MCF 10A (cell line): Measurements from ENCODE around the gene TPSD1. TPM values are rescaled to one million over a fixed set of nuclear protein-coding genes. Genes with fewer than 3 reads are reported as not detected.

Source experiments
- BruUV-seq: library from RNA; stranded (reverse); fragments of 400-500 nt; replicated peaks from 2 replicates; lab custom pipeline; 2021; lab: Mats Ljungman, UMichigan
- CTCF ChIA-PET: fragments of 300-600 bp; sonication (Branson Sonifier 250); formaldehyde crosslinking; extraction: SDS; loops from one replicate; lab custom pipeline; 2021; ENCODE audit warnings: antibody characterized with exemption, inconsistent platforms; lab: Yijun Ruan, JAX
- POLR2A ChIA-PET: fragments of 300-600, 350-650 bp; sonication (Branson Sonifier 250); formaldehyde crosslinking; extraction: SDS; loops from one replicate; lab custom pipeline; 2020; ENCODE audit warnings: antibody characterized with exemption, inconsistent platforms; lab: Yijun Ruan, JAX
- DNase-seq: peaks from one replicate; pipeline ENCODE4 v3.0.0-alpha.2; 2018; ENCODE audit not compliant: unreplicated experiment
- H3K27ac Mint-ChIP-seq: one replicate; pipeline ENCODE4 v1.8.0; 2022; ENCODE audit warnings: mild to moderate bottlenecking, low read depth, mixed read lengths; ENCODE audit not compliant: unreplicated experiment
- H3K27me3 Mint-ChIP-seq: one replicate; pipeline ENCODE4 v1.8.0; 2022; ENCODE audit warnings: mixed read lengths; ENCODE audit not compliant: insufficient read depth, unreplicated experiment
- H3K36me3 Mint-ChIP-seq: one replicate; pipeline ENCODE4 v1.8.0; 2022; ENCODE audit warnings: mild to moderate bottlenecking, moderate library complexity, mixed read lengths; ENCODE audit not compliant: insufficient read depth, unreplicated experiment
- H3K4me1 Mint-ChIP-seq: one replicate; pipeline ENCODE4 v1.8.0; 2022; ENCODE audit warnings: mixed read lengths; ENCODE audit not compliant: insufficient read depth, unreplicated experiment
- H3K4me3 Mint-ChIP-seq: one replicate; pipeline ENCODE4 v1.8.0; 2022; ENCODE audit warnings: mild to moderate bottlenecking, moderate library complexity, mixed read lengths; ENCODE audit not compliant: unreplicated experiment
- H3K9me3 Mint-ChIP-seq: one replicate; pipeline ENCODE4 v1.8.0; 2022; ENCODE audit warnings: mixed read lengths; ENCODE audit not compliant: unreplicated experiment
- CTCF ChIP-seq: fragments of 200-600 bp; IDR thresholded peaks from one replicate; pipeline ENCODE4 v1.8.0; 2022; ENCODE audit warnings: antibody characterized with exemption, mild to moderate bottlenecking; ENCODE audit not compliant: unreplicated experiment
- intact Hi-C: fragments of 100-400 bp; cut with micrococcal nuclease; formaldehyde crosslinking; loops from 2 replicates; pipeline ENCODE4 v1.14.1; 2022
- total RNA-seq: library from RNA; stranded (reverse); gene quantifications from 2 replicates; pipeline ENCODE4 v1.2.3, GENCODE V29; 2022

The TPSD1 gene
- total RNA-seq, 1 experiment from 2014 or later, result not detected

GRCh38 chr16:1286513-1287094 is 30.7 kb downstream of the TPSD1 start:
- intact Hi-C loops, result no loop called here
- Mint-ChIP-seq H3K27me3 (no peaks in the 10 kb centered on the region), H3K4me1 (no peaks in the 10 kb centered on the region), H3K36me3 (no peaks in the 10 kb centered on the region), H3K9me3 (no peaks in the 10 kb centered on the region), H3K27ac (no peak overlapping the region), H3K4me3 (no peak overlapping the region)
- DNase-seq, result no peak
- ChIA-PET CTCF (no interaction called here), POLR2A (no interaction called here)
- no TSS peak for BruUV-seq
- TF ChIP-seq CTCF, result no peak

- BruUV-seq, result no TSS peak
- intact Hi-C loops, result no loop called here
- no peak overlapping the region for H3K27ac Mint-ChIP-seq
- H3K4me1 Mint-ChIP-seq, result no peaks in the 10 kb centered on the region
- no peaks in the 10 kb centered on the region for H3K27me3 Mint-ChIP-seq
- no peaks in the 10 kb centered on the region for H3K9me3 Mint-ChIP-seq
- no peak overlapping the region for H3K4me3 Mint-ChIP-seq
- DNase-seq, result no peak
- ChIA-PET CTCF (no interaction called here), POLR2A (no interaction called here)
- TF ChIP-seq CTCF, result no peak
- no peaks in the 10 kb centered on the region for H3K36me3 Mint-ChIP-seq
Measured at GRCh38 chr16:1287982-1288670, 32.3 kb downstream of the TPSD1 start.

GRCh38 chr16:1288813-1289476 is 33.1 kb downstream of the TPSD1 start:
- intact Hi-C loops, result no loop called here
- POLR2A ChIA-PET, result interaction anchor here (0.6 kb wide), 1 partner anchor 11 kb away, joined by 3 read pairs; no protein-coding TSS in a partner anchor
- no TSS peak for BruUV-seq
- TF ChIP-seq CTCF, result no peak
- H3K27me3 Mint-ChIP-seq, result no peaks in the 10 kb centered on the region
- no peaks in the 10 kb centered on the region for H3K9me3 Mint-ChIP-seq
- CTCF ChIA-PET, result no interaction called here
- H3K27ac Mint-ChIP-seq, result no peak overlapping the region
- DNase-seq, result no peak
- H3K4me3 Mint-ChIP-seq, result no peak overlapping the region
- no peaks in the 10 kb centered on the region for H3K36me3 Mint-ChIP-seq
- H3K4me1 Mint-ChIP-seq, result no peaks in the 10 kb centered on the region

GRCh38 chr16:1289477-1289866 is 33.6 kb downstream of the TPSD1 start:
- Mint-ChIP-seq H3K9me3 (no peaks in the 10 kb centered on the region), H3K4me3 (no peak overlapping the region), H3K36me3 (no peaks in the 10 kb centered on the region), H3K4me1 (no peaks in the 10 kb centered on the region), H3K27me3 (no peaks in the 10 kb centered on the region), H3K27ac (no peak overlapping the region)
- CTCF ChIA-PET, result no interaction called here
- no peak for TF ChIP-seq CTCF
- intact Hi-C loops, result no loop called here
- POLR2A ChIA-PET, result interaction anchor here (0.6 kb wide), 2 partner anchors 12 to 34 kb away, joined by 3 to 4 read pairs; no protein-coding TSS in a partner anchor
- no TSS peak for BruUV-seq
- DNase-seq, result no peak
